IMR-90 (cell line): ENCODE data around the gene IQSEC1. TPM values are rescaled to one million over a fixed set of nuclear protein-coding genes. Genes with fewer than 3 reads are reported as not detected.

Experiments used
- ATAC-seq: fragments of 200-7000 bp; cut with Tn5 transposase; 2 replicates; pipeline ENCODE4 v1.9.1; 2020; ENCODE audit warnings: low read depth, mild to moderate bottlenecking, moderate library complexity
- BruUV-seq: library from RNA; stranded (reverse); fragments of 400-500 nt; replicated peaks from 2 replicates; lab custom pipeline; 2021; lab: Mats Ljungman, UMichigan
- CTCF ChIA-PET: fragments of 300-600 bp; formaldehyde crosslinking; extraction: SDS; loops from one replicate; lab custom pipeline; 2021; ENCODE audit warnings: antibody characterized with exemption; lab: Yijun Ruan, JAX
- POLR2A ChIA-PET: fragments of 300-600 bp; sonication (Branson Sonifier 250); formaldehyde crosslinking; loops from one replicate; lab custom pipeline; 2022; ENCODE audit warnings: antibody characterized with exemption; ENCODE audit not compliant: unreplicated experiment; lab: Charles Lee
- DNase-seq: peaks from one replicate; pipeline ENCODE4 v3.0.0; 2013
- H2AFZ ChIP-seq: replicated peaks from 2 replicates; pipeline ENCODE3; 2013; ENCODE audit warnings: low read length, mild to moderate bottlenecking; ENCODE audit not compliant: poor library complexity
- H2AK5ac ChIP-seq: 2 replicates; pipeline ENCODE4 v1.6.1; 2013; ENCODE audit warnings: low read depth, low read length, inconsistent platforms
- H2AK9ac ChIP-seq: replicated peaks from 2 replicates; pipeline ENCODE3; 2013; ENCODE audit warnings: mild to moderate bottlenecking, low read depth, low read length, moderate library complexity; ENCODE audit not compliant: poor library complexity
- H2BK120ac ChIP-seq: 2 replicates; pipeline ENCODE4 v1.6.1; 2013; ENCODE audit warnings: low read depth, low read length, inconsistent platforms
- H2BK15ac ChIP-seq: 3 replicates; pipeline ENCODE4 v1.6.1; 2013; ENCODE audit warnings: low read depth, low read length, inconsistent platforms
- H2BK20ac ChIP-seq: 2 replicates; pipeline ENCODE4 v1.6.1; 2013; ENCODE audit warnings: low read depth, mild to moderate bottlenecking, inconsistent platforms, low read length, moderate library complexity
- H2BK5ac ChIP-seq: 2 replicates; pipeline ENCODE4 v1.6.1; 2013; ENCODE audit warnings: mild to moderate bottlenecking, low read depth, low read length, inconsistent platforms; ENCODE audit not compliant: poor library complexity, severe bottlenecking
- H3K14ac ChIP-seq: replicated peaks from 2 replicates; pipeline ENCODE4 v1.6.1; 2013; ENCODE audit warnings: low read depth, low read length, inconsistent platforms
- H3K18ac ChIP-seq: 2 replicates; pipeline ENCODE4 v1.6.1; 2013; ENCODE audit warnings: low read depth, low read length, control low read depth
- H3K23ac ChIP-seq: 2 replicates; pipeline ENCODE4 v1.6.1; 2013; ENCODE audit warnings: low read depth, low read length, inconsistent platforms
- H3K27ac ChIP-seq: 2 replicates; pipeline ENCODE4 v1.5.1; 2013; ENCODE audit warnings: mild to moderate bottlenecking, control low read depth, low read length; ENCODE audit not compliant: insufficient read depth
- H3K27me3 ChIP-seq: 2 replicates; pipeline ENCODE4 v1.6.1; 2013; ENCODE audit warnings: low read length; ENCODE audit not compliant: control insufficient read depth, insufficient read depth
- H3K36me3 ChIP-seq: 2 replicates; pipeline ENCODE4 v1.6.1; 2013; ENCODE audit warnings: low read length, mixed read lengths; ENCODE audit not compliant: control insufficient read depth, insufficient read depth
- H3K4ac ChIP-seq: 2 replicates; pipeline ENCODE4 v1.6.1; 2013; ENCODE audit warnings: low read depth, low read length, inconsistent platforms
- H3K4me1 ChIP-seq: 2 replicates; pipeline ENCODE4 v1.6.1; 2013; ENCODE audit warnings: low read length, mixed read lengths; ENCODE audit not compliant: control insufficient read depth, insufficient read depth
- H3K4me2 ChIP-seq: 2 replicates; pipeline ENCODE4 v1.6.1; 2013; ENCODE audit warnings: low read depth, mild to moderate bottlenecking, control low read depth, low read length, moderate library complexity
- H3K4me3 ChIP-seq: 2 replicates; pipeline ENCODE4 v1.5.1; 2013; ENCODE audit warnings: low read depth, mild to moderate bottlenecking, control low read depth, low read length, moderate library complexity; ENCODE audit not compliant: insufficient read depth
- H3K56ac ChIP-seq: 2 replicates; pipeline ENCODE4 v1.6.1; 2013; ENCODE audit warnings: low read length, inconsistent platforms; ENCODE audit not compliant: insufficient read depth; ENCODE audit errors: extremely low read depth
- H3K79me1 ChIP-seq, 2 experiments: 2 replicates each; pipeline ENCODE4 v1.6.1; 2013; ENCODE audit warnings: low read length in 2 of 2, inconsistent platforms in 1 of 2, low read depth in 1 of 2
- H3K9ac ChIP-seq: 2 replicates; pipeline ENCODE4 v1.6.1; 2013; ENCODE audit warnings: low read depth, low read length, control low read depth
- H3K9me1 ChIP-seq: 2 replicates; pipeline ENCODE4 v1.6.1; 2013; ENCODE audit warnings: low read length, inconsistent platforms; ENCODE audit not compliant: insufficient read depth
- H3K9me3 ChIP-seq: 2 replicates; pipeline ENCODE4 v1.6.1; 2013; ENCODE audit warnings: low read length; ENCODE audit not compliant: control insufficient read depth, insufficient read depth
- H4K20me1 ChIP-seq: 2 replicates; pipeline ENCODE4 v1.6.1; 2013; ENCODE audit warnings: low read length, inconsistent platforms; ENCODE audit not compliant: insufficient read depth
- H4K5ac ChIP-seq: 2 replicates; pipeline ENCODE4 v1.6.1; 2013; ENCODE audit warnings: mild to moderate bottlenecking, low read depth, low read length, control low read depth
- H4K8ac ChIP-seq, 2 experiments: 2 replicates each; pipeline ENCODE4 v1.6.1; 2013; ENCODE audit warnings: low read depth in 2 of 2, low read length in 2 of 2, control low read depth in 1 of 2, inconsistent platforms in 1 of 2
- H4K91ac ChIP-seq: 2 replicates; pipeline ENCODE4 v1.6.1; 2013; ENCODE audit warnings: low read depth, low read length, inconsistent platforms; ENCODE audit not compliant: insufficient read depth
- ELK1 ChIP-seq: fragments of 150-350 bp; IDR thresholded peaks from 2 replicates; pipeline ENCODE4 v1.6.1; 2016; ENCODE audit warnings: low read depth, mild to moderate bottlenecking, low read length, moderate library complexity, borderline replicate concordance
- RCOR1 ChIP-seq: IDR thresholded peaks from 2 replicates; pipeline ENCODE4 v1.6.1; 2012; ENCODE audit warnings: mild to moderate bottlenecking, low read length, improper control_type of control experiment; ENCODE audit not compliant: insufficient replicate concordance
- SMC3 ChIP-seq: fragments of 150-350 bp; IDR thresholded peaks from 2 replicates; pipeline ENCODE4 v1.6.1; 2016; ENCODE audit warnings: low read depth, mild to moderate bottlenecking, antibody characterized with exemption, low read length, moderate library complexity
- WGBS, 2 experiments: methylation state at CpG; one replicate each; pipeline versions ENCODE4 v1.1.5 to v1.1.7; 2013; ENCODE audit warnings: missing lambda C conversion rate in 2 of 2; ENCODE audit not compliant: insufficient read length in 1 of 2; ENCODE audit errors: extremely low coverage in 2 of 2; 5-methylcytosine and 5-hydroxymethylcytosine counted together
- dilution Hi-C: fragments of 300-500 bp; cut with HindIII; formaldehyde crosslinking; loops from one replicate; pipeline ENCODE4 v1.14.3; 2018; ENCODE audit warnings: low sequenced_read_pairs; ENCODE audit not compliant: unreplicated experiment
- in situ Hi-C: fragments of 300-500 bp; cut with MboI; formaldehyde crosslinking; loops from 3 replicates; pipeline ENCODE4 v1.14.3; 2019; ENCODE audit warnings: low sequenced_read_pairs, inconsistent platforms, mixed read lengths
- intact Hi-C: fragments of 100-400 bp; cut with micrococcal nuclease; formaldehyde crosslinking; loops from 2 replicates; pipeline ENCODE4 v1.10.0; 2022
- polyA plus RNA-seq, 3 experiments: library from polyadenylated mRNA; depleted of rRNA; stranded (reverse); fragments of >200 nt; gene quantifications; 2 replicates each; pipeline ENCODE4 v1.2.3, GENCODE V29; 2012; ENCODE audit warnings: low replicate concordance in 1 of 3
- total RNA-seq: library from RNA; depleted of rRNA; stranded (reverse); fragments of >200 nt; gene quantifications from 2 replicates; pipeline ENCODE4 v1.2.3, GENCODE V29; 2012

Gene IQSEC1
- total and polyA plus RNA-seq, 2 of the 4 experiments (the other 2 are of a cell fraction): 5.9 to 11.9 TPM

GRCh38 chr3:12884186-12884680, 189.0 kb downstream of the IQSEC1 start:
- Histone ChIP-seq H3K27me3 (peaks cover 35% of the 10 kb centered on the region), H2BK5ac (no peak overlapping the region), H4K20me1 (no peaks in the 10 kb centered on the region), H2BK20ac (no peak overlapping the region), H2AFZ (peak overlapping the region; percentile 28), H3K9me1 (peaks cover 3% of the 10 kb centered on the region; the same call in 1 of the 2 replicates), H4K5ac (no peak overlapping the region), H3K14ac (no peak overlapping the region), H4K8ac (no peak overlapping the region), H3K36me3 (no peaks in the 10 kb centered on the region), H3K4me3 (no peak overlapping the region), H3K9me3 (no peaks in the 10 kb centered on the region), H3K4me1 (no peaks in the 10 kb centered on the region; the same call in 1 of the 2 replicates), H3K56ac (no peak overlapping the region), H3K79me1 (no peaks in the 10 kb centered on the region), H3K9ac (no peak overlapping the region), H2BK15ac (no peak overlapping the region), H3K18ac (no peak overlapping the region), H2BK120ac (no peak overlapping the region), H2AK5ac (no peak overlapping the region), H4K91ac (no peak overlapping the region), H2AK9ac (no peak overlapping the region), H3K27ac (no peak overlapping the region), H3K23ac (no peak overlapping the region), H3K4ac (no peak overlapping the region), H3K4me2 (no peak overlapping the region)
- TF ChIP-seq ELK1 (no peak), SMC3 (no peak), RCOR1 (no peak)
- intact Hi-C loops: no loop called here
- DNase-seq: peak; percentile 15
- in situ Hi-C loops: loop anchor here (25.0 kb wide), 1 partner anchor 747 kb away; no protein-coding TSS in a partner anchor
- peak; percentile 74 for ATAC-seq
- POLR2A ChIA-PET: no interaction called here
- no TSS peak for BruUV-seq
- CTCF ChIA-PET: no interaction called here
- dilution Hi-C loops: no loop called here
- WGBS, 2 experiments: 90% methylated on average over 2 of the region's 15 CpGs; no CpG with 5 or more reads in 1 of the 2 experiments
